ENCODE results near the gene DHRS7B.

The DHRS7B gene

DNA sequence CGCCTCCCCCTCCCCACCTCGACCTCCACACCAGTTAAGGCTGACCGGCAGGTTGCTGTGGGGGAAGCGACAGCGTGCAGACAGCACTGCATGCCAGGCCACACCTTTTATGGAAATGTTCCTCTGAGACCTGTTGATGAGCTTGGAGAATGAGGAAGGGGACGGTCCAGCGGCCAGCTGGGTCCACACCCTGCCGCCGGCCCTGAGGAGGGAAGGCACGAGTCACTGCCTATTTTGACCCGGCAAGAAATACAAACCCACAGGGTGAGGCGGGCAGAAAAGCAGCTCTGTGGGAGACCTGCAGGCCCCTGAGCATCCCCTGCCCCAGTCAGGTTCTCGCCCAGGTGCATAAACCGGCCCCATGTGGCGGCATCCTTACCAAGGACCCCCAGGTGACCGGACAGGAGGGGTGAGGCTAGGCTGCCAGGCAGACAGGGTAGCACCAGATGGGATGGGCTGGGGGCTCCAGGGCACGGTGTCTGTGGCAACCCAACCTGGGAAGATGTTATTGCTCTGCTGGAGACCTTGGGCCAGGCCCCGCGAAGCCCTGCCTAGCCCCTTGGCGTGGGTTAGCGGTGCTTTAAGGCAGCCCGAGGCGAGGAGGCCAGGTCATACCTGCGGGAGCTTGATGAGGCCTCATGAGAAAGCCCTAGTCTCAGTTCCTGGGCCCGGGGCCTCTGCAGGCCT is 113.7 kb downstream of the DHRS7B start:
- no peak for DNase-seq (ENCODE audit: low read depth)

All from ELR (cell line).